ENCODE measurements around the gene FOXS1.

The FOXS1 gene

GRCh38 chr20:31811796-31812728, 33.3 kb downstream of the FOXS1 start:
- TF ChIP-seq TEAD4 (IDR thresholded peaks at IDR 0.05) (peak; percentile 50), RAD21 (IDR thresholded peaks at IDR 0.05; ENCODE audit: low read depth) (no peak)

DNA sequence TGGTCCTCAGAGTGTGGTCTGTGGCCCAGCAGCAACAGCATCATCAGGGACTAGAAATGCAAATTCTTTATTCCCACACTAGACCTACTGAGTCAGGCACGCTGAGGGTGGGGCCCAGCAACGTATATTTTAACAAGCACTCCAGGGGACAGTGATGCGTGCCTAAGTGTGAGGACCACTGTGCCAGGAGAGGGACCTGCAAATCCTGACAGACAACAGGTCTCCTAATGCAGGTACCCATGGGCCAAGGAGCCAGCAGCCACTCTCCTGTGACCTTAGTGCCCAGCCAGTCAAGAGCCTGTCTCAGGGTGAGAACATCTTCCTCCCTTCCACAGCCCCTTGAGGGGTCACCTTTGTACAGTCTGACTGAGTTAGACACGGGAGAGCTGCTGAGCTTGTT, 34.2 kb downstream of the FOXS1 start:
- no peak for TF ChIP-seq CEBPB (IDR thresholded peaks at IDR 0.05)

DNA sequence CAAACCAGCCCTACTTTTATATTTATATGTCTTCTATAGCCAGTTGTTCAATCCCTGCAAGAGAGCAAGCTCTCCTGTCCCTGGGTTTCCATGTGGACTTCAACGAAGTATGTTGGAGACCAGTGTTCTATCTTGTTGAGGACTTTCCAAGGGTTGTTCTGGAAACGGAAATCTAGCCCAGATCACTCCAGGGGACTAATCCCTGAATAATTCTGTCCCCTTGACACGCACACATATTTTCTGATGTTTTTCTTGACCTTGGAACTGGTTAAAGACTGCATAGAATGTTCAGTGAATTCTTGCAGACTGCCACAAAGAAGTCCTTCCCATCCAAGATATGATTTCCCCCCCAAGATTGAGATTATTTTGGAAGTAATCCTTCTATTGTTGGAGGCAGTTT, 35.7 kb downstream of the FOXS1 start:
- TF ChIP-seq FOXM1 (IDR thresholded peaks at IDR 0.05; ENCODE audit: borderline replicate concordance, low read depth) (no peak), MAX (IDR thresholded peaks at IDR 0.05) (no peak), YY1 (IDR thresholded peaks at IDR 0.05; ENCODE audit: low read depth) (no peak), CEBPB (IDR thresholded peaks at IDR 0.05) (no peak), REST (IDR thresholded peaks at IDR 0.05; ENCODE audit: low read depth) (no peak), TEAD4 (IDR thresholded peaks at IDR 0.05) (no peak), ZBTB7A (IDR thresholded peaks at IDR 0.05; ENCODE audit: low read depth) (no peak), NFIC (IDR thresholded peaks at IDR 0.05) (no peak)

DNA sequence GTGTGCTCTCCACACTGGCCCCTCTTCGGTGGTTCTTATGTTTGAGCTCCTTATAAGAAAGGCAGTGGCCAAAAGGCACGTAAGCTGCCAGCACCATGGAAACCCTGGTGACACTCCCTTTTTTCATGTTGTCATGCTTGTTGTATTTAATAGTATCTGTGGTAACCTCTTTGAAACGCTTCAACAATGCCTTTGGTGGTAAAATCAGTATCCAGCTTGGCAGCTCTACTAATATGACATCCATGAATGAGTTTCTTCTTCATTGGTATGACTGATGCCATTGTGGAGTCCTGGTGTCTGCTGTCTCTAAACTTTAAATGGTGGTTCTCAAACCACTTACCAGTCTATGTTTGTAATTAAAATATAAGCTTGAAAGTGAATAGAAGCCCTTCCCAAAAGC, 36.9 kb downstream of the FOXS1 start:
- TF ChIP-seq CREB1 (IDR thresholded peaks at IDR 0.05; ENCODE audit: low read depth) (no peak), MAX (IDR thresholded peaks at IDR 0.05) (no peak), NFIC (IDR thresholded peaks at IDR 0.05) (no peak), EP300 (IDR thresholded peaks at IDR 0.05; ENCODE audit: borderline replicate concordance) (no peak), RAD21 (IDR thresholded peaks at IDR 0.05; ENCODE audit: low read depth) (no peak), TCF12 (IDR thresholded peaks at IDR 0.05; ENCODE audit: low read depth) (no peak), CEBPB (IDR thresholded peaks at IDR 0.05) (no peak), FOXM1 (IDR thresholded peaks at IDR 0.05; ENCODE audit: borderline replicate concordance, low read depth) (no peak), YY1 (IDR thresholded peaks at IDR 0.05; ENCODE audit: low read depth) (no peak)

GRCh38 chr20:31806564-31807355, 38.6 kb downstream of the FOXS1 start:
- TF ChIP-seq TAF1 (IDR thresholded peaks at IDR 0.05; ENCODE audit: low read depth) (no peak), CREB1 (IDR thresholded peaks at IDR 0.05; ENCODE audit: low read depth) (no peak), FOXM1 (IDR thresholded peaks at IDR 0.05; ENCODE audit: borderline replicate concordance, low read depth) (no peak), USF1 (IDR thresholded peaks at IDR 0.05) (no peak), NFIC (IDR thresholded peaks at IDR 0.05) (no peak), EP300 (IDR thresholded peaks at IDR 0.05; ENCODE audit: borderline replicate concordance) (no peak), REST (IDR thresholded peaks at IDR 0.05; ENCODE audit: low read depth) (no peak), EGR1 (IDR thresholded peaks at IDR 0.05) (no peak), YY1 (IDR thresholded peaks at IDR 0.05; ENCODE audit: low read depth) (no peak)

- TF ChIP-seq RAD21 (IDR thresholded peaks at IDR 0.05; ENCODE audit: low read depth) (no peak), ZBTB7A (IDR thresholded peaks at IDR 0.05; ENCODE audit: low read depth) (no peak), CEBPB (IDR thresholded peaks at IDR 0.05) (no peak), EP300 (IDR thresholded peaks at IDR 0.05; ENCODE audit: borderline replicate concordance) (no peak), FOXM1 (IDR thresholded peaks at IDR 0.05; ENCODE audit: borderline replicate concordance, low read depth) (no peak), TCF12 (IDR thresholded peaks at IDR 0.05; ENCODE audit: low read depth) (no peak), USF1 (IDR thresholded peaks at IDR 0.05) (no peak), TAF1 (IDR thresholded peaks at IDR 0.05; ENCODE audit: low read depth) (no peak), NFIC (IDR thresholded peaks at IDR 0.05) (no peak)
Measured at GRCh38 chr20:31803552-31804291, 41.7 kb downstream of the FOXS1 start.
